Superior temporal gyrus (tissue), 1 donor: ENCODE data around the gene TMEM134.
"Not testable (repeated sequence)": the region's sequence is repeated elsewhere in the genome, so short reads cannot be mapped to it uniquely, and the experiment has no call there.

Experiments used
- DNase-seq: peaks from one replicate; pipeline ENCODE4 v3.0.0-alpha.2; 2016; ENCODE audit errors: extremely low spot score

Gene TMEM134

DNA sequence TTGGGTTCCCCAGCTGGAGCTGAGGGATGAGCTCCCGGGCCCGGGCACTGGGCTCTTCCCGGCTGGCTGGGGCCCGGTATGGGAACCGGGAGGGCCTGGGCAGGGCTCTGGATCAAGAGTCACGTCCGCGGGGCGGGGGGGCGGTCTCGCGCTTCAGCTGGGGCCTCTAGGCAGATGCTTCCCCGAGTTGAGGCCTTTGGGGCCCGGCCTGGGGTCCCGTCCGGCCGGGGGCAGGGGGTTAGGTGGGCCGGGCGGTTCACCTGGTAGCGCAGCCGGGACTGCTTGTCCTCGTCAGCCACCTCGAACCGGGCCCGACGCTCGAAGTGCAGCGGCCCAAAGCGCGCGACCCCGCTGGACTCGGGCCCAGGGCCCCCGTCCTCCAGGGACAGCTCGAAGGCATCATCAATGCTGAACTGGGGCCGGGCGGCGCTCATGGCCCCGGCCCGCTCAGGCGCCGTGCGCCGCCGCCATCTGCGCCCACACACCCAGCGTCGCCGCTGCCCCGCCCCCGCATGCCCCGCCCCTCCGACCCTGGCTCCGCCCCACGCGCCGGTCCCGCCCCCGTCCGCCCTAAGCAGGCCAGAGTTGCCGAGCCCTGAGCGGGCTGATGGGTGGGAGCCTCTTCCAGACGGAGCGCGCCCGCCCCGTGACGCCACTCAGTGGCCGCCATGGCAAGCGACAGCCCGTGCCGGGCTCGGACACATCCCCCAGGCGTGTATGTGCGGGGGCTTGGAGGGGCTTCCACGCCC is at the start of gene TMEM134:
Gene TMEM134, minus strand, starts transcription at position 493 of the 749 bp plus-strand sequence. Its CDS starts 59 bp downstream, at position 434.
- DNase-seq: peak; percentile 89

DNA sequence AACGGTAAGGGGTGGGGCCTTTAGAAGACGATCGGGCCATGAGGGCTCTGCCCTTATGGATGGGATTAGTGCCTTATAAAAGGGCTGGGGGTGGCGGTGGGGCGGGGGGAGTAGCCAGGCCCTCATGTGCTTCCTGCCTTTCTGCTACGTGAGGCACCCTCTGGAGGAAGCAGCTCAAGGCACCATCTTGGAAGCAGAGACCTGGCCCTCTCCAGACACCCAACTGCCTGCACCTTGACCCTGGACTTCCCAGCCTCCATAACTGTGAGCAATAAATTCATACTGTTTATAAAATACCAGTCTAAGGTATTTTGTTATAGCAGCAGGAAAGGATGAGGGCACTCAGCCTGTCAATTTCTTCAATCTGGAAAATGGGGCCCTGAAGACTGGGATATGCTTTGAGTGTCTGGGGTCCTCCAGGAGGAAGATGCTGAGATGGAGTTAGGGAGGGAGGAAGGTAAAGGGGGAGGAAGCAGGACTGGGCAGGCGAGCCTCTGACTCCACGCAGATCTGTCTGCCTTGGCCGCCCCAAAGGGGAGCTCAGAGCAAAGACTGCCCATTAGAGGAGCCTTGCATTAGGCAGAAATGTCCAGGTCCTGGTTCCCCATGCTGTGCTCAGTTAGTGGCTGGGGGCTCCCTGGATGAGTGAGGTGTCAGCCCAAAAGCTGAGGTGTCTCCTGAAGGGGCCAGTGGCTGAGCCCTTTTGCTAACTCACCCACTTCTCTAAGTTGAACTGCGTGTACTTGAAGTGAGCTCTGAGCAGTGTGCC is 48.9 kb upstream of the TMEM134 start:
- no peak for DNase-seq

DNA sequence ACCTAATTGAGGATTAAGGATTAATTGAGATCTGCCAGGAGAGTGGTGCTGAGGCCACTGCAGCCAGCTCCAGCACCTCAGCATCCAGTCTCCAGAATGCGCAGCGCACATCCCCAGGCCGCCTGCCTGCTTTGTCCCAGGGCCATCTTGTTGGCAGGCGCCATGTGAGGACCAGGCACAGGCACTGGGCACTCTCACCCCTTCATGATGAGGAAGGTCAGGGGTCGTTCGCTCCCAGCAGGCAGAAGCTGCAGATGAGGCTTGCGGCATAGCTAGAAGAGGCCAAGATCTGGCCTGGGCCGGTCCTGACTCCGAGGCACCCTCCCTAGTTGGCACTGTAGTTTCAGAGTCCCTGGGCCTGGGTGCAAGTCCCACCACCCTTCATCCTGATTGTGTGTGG is 47.8 kb upstream of the TMEM134 start:
- DNase-seq: no peak

DNA sequence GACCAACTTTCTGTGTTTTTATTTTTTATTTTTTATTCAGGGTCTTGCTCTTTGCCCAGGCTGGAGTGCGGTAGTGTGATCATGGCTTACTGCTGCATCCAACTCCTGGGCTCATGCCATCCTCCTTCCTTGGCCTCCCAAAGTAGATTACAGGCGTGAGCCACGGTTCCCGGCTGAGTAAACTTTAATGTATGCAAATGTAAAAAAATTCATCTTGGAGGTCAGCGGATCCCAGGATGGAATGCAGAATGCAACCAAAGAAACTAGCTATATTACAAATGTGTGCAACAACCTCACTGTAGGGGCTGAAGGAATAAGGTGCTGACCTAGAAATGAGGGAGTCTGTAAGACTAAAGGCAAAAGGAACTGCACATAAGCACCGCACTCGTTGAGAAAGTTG is 45.1 kb upstream of the TMEM134 start:
- no peak for DNase-seq

- not testable (repeated sequence) for DNase-seq
These were observed 42.5 kb upstream of the TMEM134 start for GRCh38 chr11:67511558-67511957.

GRCh38 chr11:67510023-67510345 is 40.9 kb upstream of the TMEM134 start:
- no peak for DNase-seq

- DNase-seq: peak; percentile 95
These were observed 39.6 kb upstream of the TMEM134 start for GRCh38 chr11:67508486-67509121.

- peak; percentile 99 for DNase-seq
These were observed 38.9 kb upstream of the TMEM134 start, which contains the start of gene CDK2AP2 for GRCh38 chr11:67507864-67508485. Gene CDK2AP2, minus strand, starts transcription at chr11:67508162. Its CDS starts 80 bp downstream, at chr11:67508082.

DNA sequence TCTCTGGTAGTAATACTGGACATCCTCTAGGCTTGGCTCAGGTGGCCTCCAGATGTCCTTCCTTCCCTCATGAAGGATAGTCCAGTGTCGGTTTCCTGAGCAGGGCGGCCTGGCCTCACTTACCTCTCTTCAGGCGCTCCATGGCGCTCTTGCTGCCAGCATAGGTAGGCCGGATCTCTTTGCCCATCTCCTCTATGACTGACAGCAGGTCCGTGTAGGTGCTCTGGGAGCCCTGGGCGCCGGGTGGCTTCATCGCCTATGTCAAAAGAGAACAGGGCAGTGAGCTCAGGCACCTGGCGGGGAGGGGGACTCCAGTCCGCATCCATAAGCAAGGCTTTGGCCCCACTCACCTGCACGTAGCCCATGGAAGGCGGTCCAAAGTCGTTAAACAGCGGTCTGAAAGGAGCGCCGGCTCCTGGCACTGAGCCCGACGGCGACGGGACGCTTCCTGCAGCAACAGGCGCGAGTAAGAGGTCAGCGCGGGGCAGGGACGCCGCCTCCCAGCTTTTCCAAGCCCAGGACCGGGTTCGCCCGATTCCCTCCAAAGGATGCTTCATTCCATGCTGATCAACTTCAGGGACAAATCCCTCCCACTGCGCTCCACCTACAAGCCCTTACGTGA is 38.3 kb upstream of the TMEM134 start:
- DNase-seq: no peak

GRCh38 chr11:67506426-67507051 is 37.5 kb upstream of the TMEM134 start:
- no peak for DNase-seq

DNA sequence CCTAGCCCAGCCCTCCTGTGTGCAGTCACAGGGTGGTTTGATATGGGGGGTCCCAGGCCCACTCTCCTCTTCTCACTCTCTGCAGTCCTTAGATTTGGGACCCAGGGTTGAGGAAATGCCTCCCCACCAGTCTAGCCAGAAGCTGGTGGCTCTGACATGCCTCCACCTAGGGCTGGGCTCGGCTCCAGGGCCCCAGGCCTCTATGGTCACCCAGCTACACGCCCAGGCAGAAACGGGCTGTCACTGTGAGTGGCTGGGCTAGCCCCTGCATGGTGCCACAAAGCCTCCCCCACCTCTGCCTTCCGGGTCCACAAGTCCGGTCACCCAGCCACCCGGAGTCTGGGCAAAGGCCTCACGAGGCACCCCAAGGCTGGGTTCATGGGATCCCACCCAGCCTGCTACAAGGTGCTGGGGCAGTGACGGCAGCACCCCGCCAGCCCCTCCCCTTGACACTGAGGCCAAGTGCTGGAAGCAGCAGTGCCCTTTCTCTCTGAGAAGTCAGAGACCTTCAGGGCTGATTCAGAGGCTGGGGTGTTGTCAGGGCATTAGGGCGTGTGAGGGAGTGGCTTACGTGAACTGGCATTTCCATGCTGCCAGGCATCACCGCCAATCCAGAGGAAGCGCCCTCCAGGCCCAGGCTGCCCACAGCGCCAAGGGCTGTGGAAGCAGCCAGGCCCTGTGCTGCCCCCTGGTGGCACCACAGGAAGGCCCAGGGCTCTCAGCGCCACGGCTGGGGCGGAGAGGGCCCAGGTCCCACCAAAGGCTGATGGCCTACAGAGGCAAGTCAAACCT is 36.8 kb upstream of the TMEM134 start:
- peak; percentile 88 for DNase-seq

DNA sequence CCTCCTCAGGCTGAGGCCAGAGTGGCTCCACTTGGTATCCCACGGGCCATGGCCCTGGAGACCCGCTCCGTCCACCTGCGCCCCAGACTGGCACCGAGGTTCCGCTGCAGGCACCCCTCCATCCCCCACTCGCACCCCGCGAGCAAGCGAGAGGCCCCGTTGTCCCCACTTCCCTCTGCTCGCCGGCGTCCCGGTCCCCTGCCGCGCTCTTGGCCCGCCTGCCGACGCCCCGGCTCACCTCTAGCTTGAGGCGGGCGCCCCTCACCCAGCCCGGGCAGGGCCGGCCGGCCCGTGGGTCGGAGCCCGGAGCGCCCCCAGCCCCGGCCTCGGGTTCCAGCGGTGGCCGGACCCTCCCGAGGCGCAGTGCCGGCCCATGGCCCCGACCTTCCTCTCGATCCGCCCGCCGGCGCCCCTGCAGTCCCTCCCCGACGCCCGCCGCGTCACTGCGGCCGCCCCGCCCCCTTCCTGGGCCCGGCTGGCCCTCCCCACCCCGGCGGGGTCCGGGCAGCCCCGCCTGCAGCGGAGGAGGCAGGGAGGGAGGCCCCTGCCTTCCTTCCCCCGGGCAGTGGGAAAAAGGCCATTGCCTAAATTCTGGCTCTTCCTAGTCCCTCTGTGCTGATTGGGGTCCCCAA is 36.0 kb upstream of the TMEM134 start, which contains the start of gene PITPNM1:
Gene PITPNM1, minus strand, starts transcription at position 414 of the 632 bp plus-strand sequence. CDS start 1,183 bp downstream, outside the sequence.
- no peak for DNase-seq

DNA sequence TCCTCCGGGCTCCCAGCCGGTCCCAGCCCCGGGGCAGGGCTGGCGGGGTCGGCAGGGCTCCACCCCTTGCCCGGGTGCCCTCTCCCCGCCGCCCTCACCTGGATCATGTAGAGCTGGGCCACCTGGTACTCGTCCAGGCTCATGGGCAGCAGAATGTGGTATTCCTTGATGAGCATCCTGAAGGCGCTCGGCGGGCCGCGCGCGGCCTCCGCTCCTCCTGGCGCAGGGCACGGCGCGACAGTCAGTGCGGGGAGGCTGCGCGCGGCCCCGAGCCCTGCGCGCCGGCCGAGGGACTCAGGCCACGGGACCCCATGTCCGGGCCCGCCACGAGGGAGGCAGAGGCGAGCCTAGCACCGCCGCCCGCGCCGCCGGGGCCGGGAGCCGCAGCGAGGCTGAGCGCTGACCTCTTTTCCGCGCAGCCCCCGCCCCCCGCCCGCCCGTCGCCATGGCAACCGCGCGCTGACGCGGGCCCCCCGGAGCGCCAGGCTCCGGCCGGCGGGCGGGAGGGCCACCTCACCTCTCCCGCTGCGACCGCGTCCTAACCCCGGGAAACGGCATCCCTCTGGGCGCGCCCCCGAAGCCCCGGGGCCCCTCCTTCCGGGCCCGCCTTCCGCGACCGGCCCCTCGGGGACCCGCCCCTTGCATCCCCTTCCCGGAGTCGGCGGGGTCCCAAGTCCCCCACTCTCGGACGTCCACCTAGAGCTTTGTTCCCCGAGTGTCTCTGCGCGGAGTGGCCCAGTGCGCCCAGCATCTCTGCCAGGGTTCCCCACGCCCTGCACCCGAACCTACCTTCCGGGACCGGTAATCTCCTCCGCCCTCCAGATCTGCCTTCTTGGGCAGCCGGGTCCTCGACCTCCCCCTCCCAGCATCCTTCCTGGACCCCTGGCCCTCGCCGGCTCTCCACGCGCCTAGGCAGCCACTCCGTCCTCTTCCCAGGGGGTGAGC is 35.2 kb upstream of the TMEM134 start:
- no peak for DNase-seq

GRCh38 chr11:67503119-67504004 is 34.3 kb upstream of the TMEM134 start:
- no peak for DNase-seq

DNA sequence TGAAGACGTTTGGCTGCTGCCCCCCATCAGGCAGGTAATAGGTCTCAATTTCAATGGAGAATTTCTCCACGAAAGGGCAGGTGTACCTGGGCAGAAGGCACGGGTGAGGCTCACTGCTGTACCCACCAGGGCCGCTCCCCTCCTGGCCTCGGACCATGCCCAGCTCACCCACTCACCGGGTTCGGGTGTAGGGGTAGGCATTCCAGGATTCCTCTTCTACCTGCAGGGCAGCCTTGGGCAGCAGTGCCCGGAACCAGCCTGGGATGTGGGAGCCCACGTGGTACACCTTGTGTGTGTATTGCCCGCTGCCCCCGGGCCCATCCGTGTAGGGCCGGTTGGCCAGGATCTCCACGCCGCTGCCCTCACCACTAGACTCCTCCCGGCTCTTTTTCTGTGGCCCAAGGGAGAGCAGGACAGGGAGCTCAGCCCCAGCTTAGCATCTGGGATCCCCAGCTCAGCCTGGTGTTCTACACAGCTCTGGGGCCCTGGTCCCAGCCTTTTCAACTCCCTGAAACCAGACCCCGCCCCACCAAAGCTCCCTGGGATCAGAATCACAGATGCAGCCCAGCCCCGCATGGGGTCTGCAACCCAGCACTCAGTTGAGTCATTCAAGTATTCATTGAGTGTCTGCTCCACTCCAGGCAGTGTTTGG is 33.4 kb upstream of the TMEM134 start:
- no peak for DNase-seq

DNA sequence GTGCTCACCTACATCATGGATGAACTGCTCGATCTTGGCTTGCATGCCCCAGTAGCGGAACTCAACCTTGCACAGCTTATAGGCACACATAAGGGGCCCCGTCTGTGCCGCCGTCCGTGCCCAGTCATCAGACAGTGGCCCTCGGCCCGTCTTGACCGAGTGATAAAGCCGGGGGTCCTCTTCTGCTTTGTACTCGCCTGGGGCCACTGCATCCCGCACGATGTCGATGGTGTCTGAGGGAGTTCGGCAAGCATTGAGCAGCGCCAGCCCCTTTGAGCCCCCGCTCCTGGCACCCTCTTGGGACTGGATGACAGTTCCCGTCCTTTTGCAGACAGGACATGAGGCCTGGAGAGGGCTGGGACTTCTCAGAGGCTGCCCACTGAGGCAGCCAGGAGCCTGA is 32.8 kb upstream of the TMEM134 start:
- no peak for DNase-seq
